Measurements from ENCODE around the gene RTL5. TPM values are rescaled to one million over a fixed set of nuclear protein-coding genes. Genes with fewer than 3 reads are reported as not detected.

Gene RTL5
- total RNA-seq, 4 donors from 2014 or later = 3.7 to 6.9 (median 4.4) TPM

GRCh38 chrX:72089254-72089653 is 42.5 kb downstream of the RTL5 start:
- ATAC-seq (ENCODE audit: low FRiP score) (no peak), DNase-seq (ENCODE audit: low spot score) (no peak)
- TF ChIP-seq, protein P1, sequence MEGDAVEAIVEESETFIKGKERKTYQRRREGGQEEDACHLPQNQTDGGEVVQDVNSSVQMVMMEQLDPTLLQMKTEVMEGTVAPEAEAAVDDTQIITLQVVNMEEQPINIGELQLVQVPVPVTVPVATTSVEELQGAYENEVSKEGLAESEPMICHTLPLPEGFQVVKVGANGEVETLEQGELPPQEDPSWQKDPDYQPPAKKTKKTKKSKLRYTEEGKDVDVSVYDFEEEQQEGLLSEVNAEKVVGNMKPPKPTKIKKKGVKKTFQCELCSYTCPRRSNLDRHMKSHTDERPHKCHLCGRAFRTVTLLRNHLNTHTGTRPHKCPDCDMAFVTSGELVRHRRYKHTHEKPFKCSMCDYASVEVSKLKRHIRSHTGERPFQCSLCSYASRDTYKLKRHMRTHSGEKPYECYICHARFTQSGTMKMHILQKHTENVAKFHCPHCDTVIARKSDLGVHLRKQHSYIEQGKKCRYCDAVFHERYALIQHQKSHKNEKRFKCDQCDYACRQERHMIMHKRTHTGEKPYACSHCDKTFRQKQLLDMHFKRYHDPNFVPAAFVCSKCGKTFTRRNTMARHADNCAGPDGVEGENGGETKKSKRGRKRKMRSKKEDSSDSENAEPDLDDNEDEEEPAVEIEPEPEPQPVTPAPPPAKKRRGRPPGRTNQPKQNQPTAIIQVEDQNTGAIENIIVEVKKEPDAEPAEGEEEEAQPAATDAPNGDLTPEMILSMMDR (IDR thresholded peaks at IDR 0.05) = no peak

DNA sequence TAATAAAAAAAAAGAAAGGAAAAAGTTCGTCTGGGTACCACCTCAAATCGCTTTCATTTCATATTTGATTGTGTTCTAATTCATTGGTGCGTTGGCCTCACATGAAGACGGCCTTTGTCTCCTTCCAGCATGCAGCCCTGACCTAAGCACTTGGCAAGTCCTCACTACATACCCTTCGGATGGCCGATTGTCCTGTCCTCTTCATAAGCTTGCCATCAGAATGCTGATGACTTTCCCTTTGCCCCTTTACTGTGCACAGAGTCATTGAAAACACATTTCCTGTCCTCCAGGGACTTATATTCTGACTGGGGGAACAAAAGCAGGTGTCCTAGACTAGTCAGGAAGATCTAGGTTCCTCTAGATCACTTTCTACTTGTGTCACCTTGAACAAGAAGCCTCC is 43.0 kb downstream of the RTL5 start:
- TF ChIP-seq, protein P1 (IDR thresholded peaks at IDR 0.05) = no peak
- DNase-seq (ENCODE audit: low spot score) (no peak), ATAC-seq (ENCODE audit: low FRiP score) (no peak)

- TF ChIP-seq, protein P1 (IDR thresholded peaks at IDR 0.05) = no peak
- DNase-seq (ENCODE audit: low spot score) (no peak), ATAC-seq (ENCODE audit: low FRiP score) (no peak)
Observed at GRCh38 chrX:72086995-72087394, 44.7 kb downstream of the RTL5 start.

- TF ChIP-seq, protein P1 (IDR thresholded peaks at IDR 0.05) = no peak
- ATAC-seq (ENCODE audit: low FRiP score) = no peak
Observed at GRCh38 chrX:72084114-72084513, 47.6 kb downstream of the RTL5 start.

GRCh38 chrX:72083291-72083690 is 48.4 kb downstream of the RTL5 start:
- TF ChIP-seq, protein P1 (IDR thresholded peaks at IDR 0.05) = no peak
- no peak for DNase-seq (ENCODE audit: low spot score)
- no peak for ATAC-seq (ENCODE audit: low FRiP score)

More at GRCh38 chrX:72084114-72084513, 47.6 kb downstream of the RTL5 start:
- no peak for DNase-seq (ENCODE audit: low spot score)

DNA sequence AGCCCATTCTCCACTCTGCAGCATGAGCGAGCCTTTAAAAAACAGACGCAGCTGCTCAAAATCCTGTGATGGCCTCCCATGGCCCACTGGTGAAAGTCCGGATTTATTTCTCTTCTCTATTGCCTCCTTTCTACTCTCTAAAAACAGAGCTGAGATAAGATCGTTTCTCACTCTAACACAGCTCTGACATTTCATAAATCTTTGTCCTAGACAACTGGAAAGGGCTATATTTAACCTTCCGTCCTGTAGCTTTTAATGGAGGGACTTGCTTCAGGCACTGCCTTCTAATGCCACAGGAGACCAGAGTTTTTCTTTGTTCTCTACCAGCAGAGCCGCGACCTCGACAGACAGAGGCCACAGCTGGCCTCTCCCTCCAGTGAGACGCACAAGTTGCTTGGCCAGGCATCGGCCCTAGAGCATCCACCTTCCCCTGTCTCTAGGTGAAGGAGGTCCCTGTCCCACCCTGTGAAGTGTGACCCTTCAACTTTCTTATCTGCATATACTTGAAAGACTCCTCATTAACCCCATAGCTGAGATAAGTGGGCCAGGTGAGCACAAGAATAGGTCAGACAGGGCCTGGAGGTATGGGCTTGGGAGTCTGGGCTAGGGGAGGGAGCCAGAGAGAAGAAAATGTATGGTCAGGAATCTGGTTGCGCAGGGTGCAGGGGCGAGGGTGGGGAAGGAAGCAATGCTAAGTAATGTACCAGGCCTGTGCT is 50.0 kb downstream of the RTL5 start:
- TF ChIP-seq, protein P1 (IDR thresholded peaks at IDR 0.05) = no peak
- DNase-seq (ENCODE audit: low spot score) (no peak), ATAC-seq (ENCODE audit: low FRiP score) (no peak)

DNA sequence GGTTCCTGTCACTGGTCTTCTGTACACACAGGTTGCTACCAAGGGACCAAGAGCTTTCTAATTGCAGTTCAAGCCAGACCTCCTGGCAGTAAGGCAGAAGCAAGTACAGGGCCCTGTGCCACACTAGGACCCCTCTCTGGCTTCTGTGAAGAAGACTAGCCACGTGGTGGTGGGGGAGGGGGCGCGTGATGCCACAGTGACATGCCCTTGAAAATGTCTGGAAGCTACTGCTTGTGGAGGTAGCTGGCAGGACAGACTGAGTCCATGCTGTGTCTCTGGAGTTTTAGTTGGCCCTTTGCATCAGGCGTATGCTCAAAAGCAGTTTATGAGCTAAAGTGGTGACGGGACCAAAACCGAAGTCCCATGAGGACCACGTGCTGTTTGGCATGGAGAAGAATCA is 50.9 kb downstream of the RTL5 start:
- ATAC-seq (ENCODE audit: low FRiP score) (no peak), DNase-seq (ENCODE audit: low spot score) (no peak)
- TF ChIP-seq, protein P1 (IDR thresholded peaks at IDR 0.05) = no peak
